Measurements from ENCODE around the gene RNF149.

Gene RNF149

DNA sequence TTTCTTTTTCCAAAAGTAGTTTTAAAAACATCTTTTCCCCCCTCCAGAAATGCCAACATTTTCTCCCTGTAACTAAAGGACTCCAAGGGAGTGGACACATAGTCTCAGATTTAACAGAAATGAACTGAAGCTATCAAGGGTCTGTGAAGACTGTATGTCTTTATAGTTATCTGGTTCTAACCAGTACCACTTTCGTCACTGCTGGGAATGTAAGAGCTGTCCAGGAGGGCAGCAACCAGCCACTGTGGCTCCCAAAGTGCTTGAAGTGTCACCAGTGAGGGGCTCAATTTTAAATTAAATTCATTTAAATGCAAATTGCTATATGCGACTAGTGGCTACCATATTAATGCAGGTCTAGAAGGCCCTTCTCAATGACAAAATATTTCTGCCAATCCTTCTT lies 15.0 kb downstream of the RNF149 start:
- no peak for DNase-seq

DNA sequence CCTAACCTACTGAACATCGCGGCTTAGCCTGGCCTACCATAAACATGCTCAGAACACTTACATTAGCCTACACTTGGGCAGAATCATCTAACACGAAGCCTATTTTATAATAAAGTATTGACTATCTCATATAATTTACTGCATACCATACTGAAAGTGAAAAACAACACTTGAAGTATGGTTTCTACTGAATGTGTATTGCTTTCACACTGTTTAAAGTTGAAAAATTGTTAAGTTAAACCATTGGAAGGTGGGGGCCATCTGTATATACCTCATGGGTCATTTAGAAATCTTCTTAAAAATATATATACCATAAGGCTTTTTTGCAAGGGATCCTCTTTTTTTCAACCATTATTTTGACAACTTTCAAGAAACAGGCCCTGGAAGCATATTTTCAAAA lies 16.5 kb downstream of the RNF149 start:
- DNase-seq: no peak

DNA sequence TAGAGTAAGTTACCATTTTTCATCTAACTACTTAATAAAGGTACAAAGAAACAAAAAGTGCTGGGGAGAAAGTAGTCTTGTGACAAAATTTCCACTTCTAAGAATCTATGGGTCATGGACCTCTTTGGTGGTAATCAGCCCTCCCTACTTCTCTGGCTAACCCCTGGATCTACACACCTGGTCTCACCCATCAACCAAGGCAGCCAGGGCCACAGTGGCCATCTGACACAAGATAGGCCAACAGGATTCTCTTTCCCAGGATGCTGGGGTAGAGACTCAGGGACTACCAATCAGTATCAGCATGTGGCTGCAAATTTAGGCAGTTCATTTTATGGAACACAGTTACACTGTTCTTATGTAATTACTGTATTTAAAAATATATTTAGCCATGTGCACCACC lies 17.8 kb downstream of the RNF149 start:
- DNase-seq: no peak

DNA sequence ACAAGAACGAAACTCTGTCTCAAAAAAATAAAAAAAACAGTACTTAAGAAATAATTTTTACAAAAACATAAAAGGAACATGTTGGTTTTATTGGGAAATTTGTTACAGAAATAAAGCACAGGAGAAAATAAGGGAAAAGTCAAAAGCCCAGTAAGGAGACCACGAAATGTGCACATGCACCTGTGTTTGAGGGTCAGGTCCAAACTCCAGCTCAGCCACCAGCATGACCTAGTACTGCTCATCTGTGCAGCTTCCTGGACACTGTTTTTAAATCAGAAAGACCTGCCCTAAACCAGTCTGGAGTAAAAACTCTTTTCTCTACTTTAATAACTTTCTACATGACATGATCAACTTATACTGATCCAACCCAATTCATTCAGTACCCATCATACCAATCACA lies 21.2 kb downstream of the RNF149 start:
- DNase-seq: no peak

DNA sequence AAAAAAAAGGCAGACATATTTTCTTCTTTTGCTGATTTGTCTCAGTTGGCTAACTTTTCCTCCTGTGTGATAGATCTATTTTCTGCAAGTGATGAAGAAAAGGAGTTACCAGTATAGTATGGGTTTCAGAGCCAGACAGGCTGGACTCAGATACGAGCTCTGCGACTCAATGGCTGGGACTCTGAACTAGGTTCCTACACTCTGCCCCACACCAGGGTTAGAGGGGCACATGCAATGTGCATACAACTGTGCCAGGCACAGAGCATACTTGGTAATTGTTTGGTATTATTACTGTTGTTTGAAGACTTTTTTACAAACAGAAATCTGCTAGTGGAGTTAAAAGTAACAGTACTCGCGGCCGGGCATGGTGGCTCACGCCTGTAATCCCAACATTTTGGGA lies 21.8 kb downstream of the RNF149 start:
- DNase-seq: no peak

DNA sequence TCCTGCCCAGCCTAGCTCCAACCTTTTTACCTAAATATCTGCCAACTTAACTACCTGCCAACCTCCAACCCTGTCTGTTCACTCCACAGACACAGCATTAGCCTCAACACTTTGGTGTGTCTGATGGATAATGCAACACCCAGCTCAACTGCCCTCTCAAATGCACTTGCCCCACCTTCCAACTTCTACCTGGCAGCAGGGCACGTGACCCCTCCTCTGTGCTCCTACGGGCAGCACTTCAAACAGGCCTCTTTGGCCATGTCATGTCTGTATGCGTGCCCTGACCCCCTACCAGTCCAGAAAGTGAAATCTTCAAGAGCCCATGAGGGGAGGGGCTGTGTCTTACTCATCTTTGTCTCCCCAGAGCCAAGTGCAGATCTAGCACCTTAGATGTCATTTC lies 25.5 kb downstream of the RNF149 start:
- DNase-seq: no peak

DNA sequence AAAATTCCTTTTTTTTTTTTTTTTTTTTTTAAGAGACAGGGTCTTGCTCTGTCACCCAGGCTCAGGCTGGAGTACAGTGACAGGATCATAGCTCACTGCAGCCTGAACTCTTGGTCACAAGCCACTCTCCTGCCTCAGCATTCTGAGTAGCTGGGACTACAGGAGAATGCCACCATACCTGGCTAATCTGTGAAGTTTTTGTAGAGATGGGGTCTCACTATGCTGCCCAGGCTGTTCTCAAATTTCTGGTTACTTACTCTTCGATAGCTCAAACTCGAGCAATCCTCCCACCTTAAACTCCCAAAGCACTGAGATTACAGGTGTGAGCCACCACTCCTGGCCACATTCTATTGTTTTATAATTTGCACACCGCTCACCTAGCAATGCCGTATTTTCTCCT lies 27.0 kb downstream of the RNF149 start:
- no peak for DNase-seq

DNA sequence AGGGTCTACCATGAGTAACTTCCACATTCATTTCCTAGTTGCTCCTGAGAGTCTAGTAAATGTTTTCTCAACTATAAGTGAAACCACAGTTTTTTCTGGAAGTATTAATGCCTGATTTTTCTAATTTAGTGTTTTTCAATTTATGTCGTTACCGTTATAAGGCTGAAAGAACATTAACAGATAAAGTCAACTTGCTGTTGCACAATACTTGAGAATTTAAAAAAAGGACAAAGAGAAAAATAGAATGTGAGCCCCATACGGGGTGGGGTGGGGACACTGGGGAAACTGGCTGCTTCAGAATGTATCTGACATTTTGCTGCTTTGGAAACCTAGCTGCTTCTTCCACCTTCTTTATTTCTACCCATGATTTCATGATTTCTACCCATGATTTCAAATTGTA lies 29.6 kb downstream of the RNF149 start:
- DNase-seq: no peak

DNA sequence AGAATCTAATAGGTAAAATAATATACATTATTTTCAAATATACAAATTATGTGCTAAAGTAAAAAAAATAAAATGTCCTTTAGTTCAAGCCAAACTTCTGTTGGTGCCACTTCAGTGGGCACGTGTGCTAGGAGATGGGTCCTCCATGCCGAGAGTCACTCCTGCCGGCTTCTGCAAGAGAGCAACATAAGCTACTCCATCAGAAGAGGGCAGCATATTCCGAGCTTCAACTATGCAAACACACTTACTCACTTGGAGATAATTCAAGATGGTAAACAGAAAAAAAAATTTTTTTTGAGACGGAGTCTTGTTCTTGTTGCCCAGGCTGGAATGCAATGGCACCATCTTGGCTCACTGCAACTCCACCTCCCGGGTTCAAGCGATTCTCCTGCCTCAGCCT lies 31.4 kb downstream of the RNF149 start:
- DNase-seq: no peak

DNA sequence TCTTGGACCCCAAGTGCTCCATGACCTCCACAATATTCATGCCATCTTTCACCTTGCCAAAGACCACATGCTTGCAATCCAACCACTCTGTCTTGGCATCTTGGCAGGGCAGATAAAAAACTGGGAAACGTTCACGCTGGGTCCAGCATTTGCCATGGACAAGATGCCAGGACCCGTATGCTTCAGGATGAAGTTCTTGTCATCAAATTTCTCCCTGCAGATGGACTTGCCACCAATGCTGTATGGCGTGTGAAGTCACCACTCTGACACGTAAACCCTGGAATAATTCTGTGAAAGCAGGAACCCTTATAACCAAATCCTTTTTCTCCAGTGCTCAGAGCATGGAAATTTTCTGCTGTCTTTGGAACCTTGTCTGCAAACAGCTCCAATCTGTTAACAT lies 34.4 kb downstream of the RNF149 start:
- no peak for DNase-seq

DNA sequence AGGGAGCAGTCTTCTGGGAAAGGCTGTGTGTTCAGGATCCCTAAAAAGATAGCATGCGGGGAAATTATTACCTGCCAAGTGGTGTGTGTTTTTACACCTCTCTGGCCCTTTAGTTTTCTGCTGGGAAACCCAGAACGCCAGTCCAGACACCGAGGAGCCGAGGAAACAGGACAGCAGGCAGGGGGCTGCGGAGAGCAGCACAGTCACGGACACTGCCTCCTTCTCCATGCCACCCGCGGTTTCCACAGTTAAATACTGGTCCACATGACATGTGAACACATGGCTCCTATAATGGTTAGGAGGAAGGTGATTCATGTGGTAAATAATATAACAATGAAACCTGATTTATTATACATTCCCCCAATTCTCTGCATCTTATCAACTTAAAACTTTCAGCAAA lies 35.4 kb downstream of the RNF149 start:
- no peak for DNase-seq

DNA sequence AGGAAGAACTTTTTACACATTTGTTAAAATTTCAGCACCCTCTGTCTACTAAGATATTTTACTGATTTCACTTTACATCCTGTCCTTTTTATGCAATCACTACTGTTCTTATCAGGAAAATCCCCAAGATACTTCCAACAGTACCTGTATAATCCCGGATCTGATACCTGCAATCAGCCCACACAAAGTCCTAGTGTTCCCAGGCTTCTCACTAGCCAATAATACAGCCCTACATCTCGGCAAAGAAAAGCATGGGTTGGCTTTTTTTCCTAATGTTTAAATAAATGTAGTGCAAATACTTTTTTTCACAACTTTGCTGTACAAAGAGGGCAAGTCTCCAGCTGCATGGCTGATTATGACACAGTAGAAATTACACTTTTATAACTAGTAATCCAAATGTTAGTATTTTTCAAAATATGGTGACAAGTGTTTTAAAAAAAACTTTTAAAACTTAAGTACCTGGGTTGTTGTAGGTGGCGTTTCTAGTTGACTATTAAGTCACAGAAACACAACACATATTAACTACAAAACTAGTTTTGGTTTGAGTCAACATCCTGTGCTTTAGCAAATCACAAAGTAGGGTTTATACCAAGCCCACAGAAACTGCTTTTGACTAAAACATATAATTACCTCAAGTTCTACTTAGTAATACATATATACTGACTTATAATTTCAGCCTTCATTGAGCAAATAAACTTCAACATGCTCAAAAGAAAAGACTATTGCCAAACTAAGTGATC lies 36.3 kb downstream of the RNF149 start:
- DNase-seq: no peak

DNA sequence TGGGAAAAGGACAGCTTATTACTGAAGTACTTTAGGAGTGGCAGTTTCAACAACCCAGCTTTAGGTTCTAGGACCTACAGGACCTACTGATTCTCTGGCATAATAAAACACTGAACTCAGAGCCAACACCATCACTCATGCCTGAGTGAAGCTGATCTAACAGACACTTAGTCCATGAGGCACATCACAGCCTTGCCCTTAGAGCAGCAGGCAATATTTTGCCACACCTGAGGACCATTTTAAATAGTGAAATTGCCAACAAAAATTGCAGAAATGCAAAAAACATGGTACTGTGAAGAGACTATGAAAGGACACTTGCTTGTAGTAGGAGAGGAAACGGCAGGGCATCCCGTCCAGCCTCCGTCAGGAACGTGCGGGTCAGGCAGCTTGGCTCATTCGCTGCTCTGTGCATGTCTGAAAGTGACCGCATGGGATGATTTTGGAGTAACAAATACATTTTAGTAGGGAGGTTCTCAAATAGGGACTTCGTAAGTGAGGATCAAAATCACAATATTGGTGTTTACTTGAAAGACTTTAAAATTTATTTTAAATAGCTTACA lies 37.7 kb downstream of the RNF149 start:
- no peak for DNase-seq

DNA sequence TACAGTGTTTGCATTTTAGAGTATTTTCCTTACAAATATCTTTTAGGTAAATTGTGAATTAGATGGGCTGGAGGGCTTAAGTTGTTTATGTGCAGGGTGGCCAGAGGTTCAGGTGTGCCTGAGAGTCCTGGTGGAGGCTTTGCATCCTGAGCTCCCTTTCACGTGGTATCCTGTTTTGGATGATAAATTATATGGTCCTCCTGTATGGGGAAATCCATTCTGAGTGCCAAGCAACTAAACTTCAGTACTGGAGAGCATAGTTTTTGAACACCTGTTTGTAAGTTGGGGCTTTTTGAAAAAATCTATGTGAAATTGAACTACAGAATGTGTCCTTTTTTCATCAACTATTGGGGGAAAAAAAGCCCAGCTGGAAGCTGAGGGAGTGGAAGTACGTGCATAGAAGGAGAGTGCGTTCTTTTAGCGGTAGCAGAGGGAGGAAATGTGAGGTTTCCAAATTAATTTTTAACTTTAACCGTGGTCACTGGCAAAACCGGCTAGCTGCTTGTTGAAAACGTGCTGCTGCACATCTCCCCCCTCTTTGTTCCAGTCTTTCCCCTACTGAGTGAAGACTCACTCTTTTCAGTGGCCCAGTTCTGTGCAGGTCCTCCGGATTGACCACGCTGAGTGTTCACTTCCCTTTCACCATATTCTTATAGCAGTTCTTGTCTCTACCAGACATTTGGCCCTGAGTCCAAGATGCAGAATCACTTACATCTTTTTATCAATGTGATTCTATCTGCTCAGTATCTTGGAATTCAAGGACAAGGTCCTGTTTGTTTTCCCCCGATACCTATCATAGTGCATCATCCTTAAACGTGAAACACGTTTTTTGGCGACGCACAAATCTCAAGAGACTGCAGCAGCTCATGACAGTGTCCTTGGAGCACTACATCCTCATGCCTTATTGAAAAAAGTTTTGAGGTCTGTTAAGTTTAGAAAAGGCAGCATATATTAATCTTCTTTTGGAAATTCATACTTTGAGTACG lies 40.5 kb downstream of the RNF149 start:
- DNase-seq: no peak

DNA sequence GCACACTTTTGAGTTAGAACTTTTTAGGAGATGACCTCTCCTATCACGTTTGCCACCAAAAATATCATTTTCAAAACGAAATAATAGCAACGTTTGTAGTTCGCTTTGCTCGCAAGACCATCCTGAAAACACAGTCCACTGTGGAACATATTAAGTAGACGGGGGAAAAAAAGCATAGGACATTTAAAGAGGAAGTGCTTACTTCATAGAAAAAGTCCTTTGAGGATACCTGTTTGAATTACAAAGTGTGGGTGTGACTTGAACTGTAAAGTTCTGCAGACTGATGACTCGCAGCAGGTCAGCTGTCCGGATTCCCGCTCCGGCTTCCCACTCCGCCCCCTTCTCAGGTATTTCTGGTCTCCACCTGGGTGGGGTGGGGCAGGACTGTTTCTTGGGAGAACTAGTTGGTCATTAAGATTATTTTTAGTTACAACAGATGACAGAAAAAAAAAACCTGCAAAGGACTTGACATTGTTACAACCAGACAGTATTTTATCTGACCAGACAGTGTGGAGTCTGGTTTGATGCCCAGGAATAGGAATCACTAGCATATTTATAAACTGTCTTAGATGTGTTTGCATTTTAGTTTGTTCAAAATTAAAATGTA lies 42.5 kb downstream of the RNF149 start:
- DNase-seq: no peak

DNA sequence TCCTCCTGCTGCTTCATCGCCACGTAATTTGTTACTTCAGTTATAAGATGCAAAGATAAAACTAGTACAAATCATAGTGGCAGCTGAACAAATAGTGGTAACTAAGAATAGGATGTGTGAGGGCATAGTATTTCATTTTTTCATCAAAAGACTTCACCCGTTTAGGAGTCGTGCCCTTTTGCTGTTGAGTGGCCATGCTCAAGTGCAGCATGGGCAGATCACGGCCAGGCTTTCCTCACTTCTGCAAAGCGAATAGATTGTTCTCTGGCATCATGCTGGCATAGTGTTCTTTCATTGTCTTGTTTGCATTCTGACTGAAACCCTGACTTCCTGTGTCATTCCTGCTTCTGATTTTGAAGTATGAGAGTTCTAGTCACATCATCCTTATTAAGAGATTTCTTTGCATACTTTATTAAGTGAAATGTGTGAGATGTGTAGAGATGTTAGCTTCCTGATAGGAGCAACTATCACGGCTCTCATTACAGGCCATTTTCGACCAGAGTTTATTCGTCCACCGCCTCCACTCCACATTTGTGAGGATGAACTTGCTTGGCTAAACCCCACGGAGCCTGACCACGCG lies 44.1 kb downstream of the RNF149 start:
- no peak for DNase-seq

DNA sequence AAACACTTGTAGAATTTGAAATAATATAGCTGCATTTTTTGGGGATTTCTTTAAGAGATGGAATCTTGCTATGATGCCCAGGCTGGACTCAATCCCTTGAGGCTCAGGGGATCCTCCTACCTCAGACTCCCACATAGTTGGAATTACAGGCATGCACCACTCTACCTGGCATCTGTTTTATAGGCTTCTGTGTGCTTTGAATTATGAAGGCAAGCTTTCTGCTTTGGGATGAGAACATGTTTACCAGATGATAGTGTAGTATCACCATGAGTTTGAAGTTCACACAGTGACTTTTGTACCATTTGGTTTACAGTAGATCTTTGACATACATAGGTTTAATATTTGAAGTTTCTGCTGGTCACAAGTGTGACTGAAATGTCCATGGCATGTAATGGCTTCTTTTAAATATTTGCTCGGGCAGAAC lies 45.1 kb downstream of the RNF149 start:
- DNase-seq: no peak

DNA sequence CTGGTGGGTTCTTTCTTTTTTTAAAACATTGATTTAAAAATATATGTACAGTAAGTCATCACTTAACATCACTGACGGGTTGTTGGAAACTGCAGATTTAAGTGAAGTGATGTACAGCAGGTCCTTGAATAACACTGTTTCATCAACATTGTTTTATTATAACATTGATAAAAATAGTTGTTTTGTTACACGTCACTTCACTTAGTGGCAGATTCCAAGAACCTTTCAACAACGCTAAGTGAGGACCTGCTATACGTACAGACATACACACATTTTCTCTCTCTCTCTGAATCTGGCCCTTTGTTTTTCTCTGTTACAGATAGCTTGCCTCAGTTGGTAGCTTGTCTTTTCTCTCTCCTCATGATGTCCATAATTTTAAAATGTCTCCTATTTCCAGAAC lies 46.4 kb downstream of the RNF149 start:
- DNase-seq: no peak

DNA sequence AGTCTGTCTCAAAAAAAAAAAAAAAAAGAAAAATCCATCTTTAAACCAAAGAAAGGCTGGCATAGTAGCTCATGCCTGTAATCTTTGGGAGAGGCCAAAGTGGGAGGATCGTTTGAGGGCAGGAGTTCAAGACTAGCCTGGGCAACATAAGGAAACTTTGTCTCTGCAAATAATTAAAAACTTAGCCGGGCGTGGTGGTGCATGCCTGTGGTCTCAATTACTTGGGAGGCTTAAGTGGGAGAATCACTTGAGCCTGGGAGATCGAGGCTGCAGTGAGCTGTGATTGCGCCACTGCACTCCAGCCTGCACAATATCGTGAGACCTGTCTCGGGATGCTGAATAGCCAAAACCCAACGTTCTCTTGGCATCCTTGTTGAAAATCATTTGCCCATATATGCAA lies 49.7 kb downstream of the RNF149 start:
- DNase-seq: no peak

DNA sequence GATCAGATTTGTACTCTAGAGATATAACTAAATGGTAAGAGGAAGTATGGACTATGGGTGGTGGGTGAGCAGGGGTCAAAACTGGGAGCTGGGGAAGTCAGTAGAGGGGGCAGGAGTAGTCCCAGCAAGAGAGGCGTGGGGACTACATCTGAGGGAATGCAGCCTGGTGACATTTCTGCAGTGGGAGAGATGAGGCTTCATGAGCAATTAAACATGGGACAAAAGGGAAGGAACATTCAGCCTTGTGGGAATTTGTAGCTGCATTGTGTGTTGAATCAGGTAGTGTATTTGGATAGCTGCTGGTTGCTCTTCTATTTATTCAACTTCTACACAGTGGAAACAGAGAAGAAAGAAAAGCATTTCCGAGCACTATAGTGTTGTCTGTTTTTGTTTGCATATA lies 52.2 kb downstream of the RNF149 start:
- no peak for DNase-seq

DNA sequence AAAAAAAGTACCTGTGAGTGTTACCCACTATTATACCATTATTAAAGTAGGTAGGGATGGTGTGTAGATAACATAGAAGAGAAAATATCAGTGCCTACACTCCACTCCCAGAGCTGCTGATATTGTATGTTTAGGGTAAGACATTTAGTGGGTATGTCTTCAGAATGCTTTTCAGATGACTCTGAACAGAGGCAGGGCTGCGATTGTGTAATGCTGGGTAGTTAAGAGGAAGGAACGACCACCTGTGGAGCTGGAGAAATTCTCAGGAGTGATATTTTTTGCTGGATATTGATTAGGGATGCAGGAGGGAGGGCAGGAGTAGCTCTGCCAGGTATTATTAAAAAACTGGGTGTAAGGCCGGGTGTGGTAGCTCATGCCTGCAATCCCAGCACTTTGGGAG lies 53.0 kb downstream of the RNF149 start:
- no peak for DNase-seq

DNA sequence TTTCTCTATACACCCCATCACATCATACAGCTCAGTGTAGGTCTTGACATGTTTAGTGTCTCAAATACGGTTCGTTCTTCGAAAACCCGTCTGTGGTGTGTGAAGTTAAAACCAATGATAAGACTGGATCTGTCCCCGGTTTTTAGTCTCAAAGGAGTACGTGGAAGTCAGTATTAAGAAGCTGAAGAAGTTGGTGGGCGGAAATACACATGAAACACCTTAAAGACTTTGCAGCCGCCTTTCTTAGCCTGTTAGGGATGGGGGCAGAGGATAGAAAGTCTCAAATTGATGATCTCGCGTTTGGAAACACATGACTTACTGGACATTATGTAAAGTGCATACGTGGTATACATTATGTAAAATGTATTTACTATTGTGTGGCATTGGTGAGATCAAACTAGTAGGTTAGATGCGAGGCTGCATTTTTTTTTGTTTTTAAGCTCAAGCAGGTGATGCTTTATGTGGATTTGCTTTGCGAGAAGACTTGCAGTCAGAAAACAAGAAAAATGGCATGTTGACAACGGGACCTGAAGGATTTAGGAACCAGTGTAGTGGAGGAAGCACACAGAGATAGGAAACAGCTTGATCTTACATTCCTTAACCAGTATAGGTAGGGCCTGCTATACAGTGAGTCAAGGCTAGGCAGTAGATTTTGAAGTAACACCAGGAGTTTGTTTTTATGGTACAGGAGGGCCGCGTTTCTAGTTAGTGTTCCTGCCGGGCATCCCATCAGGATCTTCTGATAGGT lies 54.6 kb downstream of the RNF149 start:
- no peak for DNase-seq

Measured in T-helper 9 cell (primary cell).